Measurements from ENCODE around the gene STYX.

GRCh38 chr14:52690983-52691760 is 38.8 kb upstream of the STYX start:
- TF ChIP-seq POLR2AphosphoS5 (IDR thresholded peaks at IDR 0.05; ENCODE audit: low read depth, low read length): no peak
- TF ChIP-seq SIN3A (IDR thresholded peaks at IDR 0.05; ENCODE audit: borderline replicate concordance, low read depth, low read length): no peak
- TF ChIP-seq YY1 (IDR thresholded peaks at IDR 0.05; ENCODE audit: low read depth): no peak
- TF ChIP-seq CTCF (IDR thresholded peaks at IDR 0.05): no peak
- no peak for TF ChIP-seq ELF1 (IDR thresholded peaks at IDR 0.05)
- TF ChIP-seq REST (IDR thresholded peaks at IDR 0.05; ENCODE audit: low read depth, low read length): no peak
- no peak for TF ChIP-seq RCOR1 (IDR thresholded peaks at IDR 0.05; ENCODE audit: low read length)
- no peak for TF ChIP-seq TAF1 (IDR thresholded peaks at IDR 0.05; ENCODE audit: borderline replicate concordance, low read depth, low read length)
- no peak for TF ChIP-seq EP300 (IDR thresholded peaks at IDR 0.05; ENCODE audit: borderline replicate concordance in 1 of 2, low read depth in 1 of 2, low read length in 1 of 2)
- TF ChIP-seq GABPA (IDR thresholded peaks at IDR 0.05; ENCODE audit: low read depth): no peak
- no peak for TF ChIP-seq JUND (IDR thresholded peaks at IDR 0.05)
- TF ChIP-seq USF2 (IDR thresholded peaks at IDR 0.05; ENCODE audit: borderline replicate concordance, low read depth, low read length): no peak
- no peak for TF ChIP-seq FOXJ3 (CRISPR knock-in tag; IDR thresholded peaks at IDR 0.05)
- no peak for TF ChIP-seq PBX3 (IDR thresholded peaks at IDR 0.05)

Measured in SK-N-SH (cell line).